Lower leg skin (tissue), 3 donors: ENCODE data around the gene PPP1R12B.

Experiments used
- CTCF ChIP-seq, 3 donors: fragments of 450-650 bp; IDR thresholded peaks; one replicate each; pipeline ENCODE4 v1.5.1; 2016; ENCODE audit warnings: antibody characterized with exemption in 3 of 3, mild to moderate bottlenecking in 3 of 3, moderate library complexity in 2 of 3
- POLR2A ChIP-seq, 2 donors: fragments of 450-650 bp; IDR thresholded peaks; one replicate each; pipeline ENCODE4 v1.6.1; 2016 to 2017; ENCODE audit warnings: antibody characterized with exemption in 2 of 2, mild to moderate bottlenecking in 1 of 2, moderate library complexity in 1 of 2

GRCh38 chr1:202624781-202625108, 276.2 kb downstream of the PPP1R12B start:
- TF ChIP-seq CTCF (IDR thresholded peaks at IDR 0.05) (no peak), POLR2A (IDR thresholded peaks at IDR 0.05) (no peak)
